Erythroblast (primary cell): Measurements from ENCODE around the gene GNS.

Experiments
- DNase-seq, 2 experiments: peaks; one replicate each; lab custom pipeline; 2025; lab: John Stamatoyannopoulos, UW
- GATA1 ChIP-seq: IDR thresholded peaks from 2 replicates; pipeline ENCODE4 v1.6.1; 2011; ENCODE audit warnings: low read depth, mild to moderate bottlenecking, control low read depth, low read length, moderate library complexity
- POLR2A ChIP-seq: IDR thresholded peaks from 2 replicates; pipeline ENCODE4 v1.6.1; 2011; ENCODE audit warnings: mild to moderate bottlenecking, low read length

The GNS gene

GRCh38 chr12:64759035-64759894, at the start of gene GNS:
Gene GNS, minus strand, starts transcription at chr12:64759406. Its CDS starts 130 bp downstream, at chr12:64759276.
- TF ChIP-seq POLR2A (peak; percentile 68), GATA1 (no peak)
- peak; percentile 93 to 95 for DNase-seq

DNA sequence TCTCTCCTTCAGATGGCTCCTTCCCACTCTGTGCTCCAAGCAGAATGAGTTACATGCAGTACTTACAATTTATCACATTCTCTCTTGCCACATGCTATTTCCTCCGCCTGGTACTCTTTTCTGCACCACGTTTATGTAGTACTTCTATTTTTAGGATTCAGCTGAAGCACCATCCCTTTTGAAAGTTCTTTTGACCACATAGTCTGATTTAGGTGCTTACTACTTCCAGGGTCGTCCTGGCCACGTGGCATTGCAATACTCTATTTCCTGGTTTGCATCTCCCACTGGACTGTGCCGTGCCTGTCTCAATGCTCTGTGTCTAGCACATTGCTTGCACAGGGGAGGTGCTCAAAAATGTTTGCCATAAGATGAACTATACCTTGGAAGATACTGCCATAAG, 48.9 kb upstream of the GNS start:
- no peak for TF ChIP-seq GATA1
- TF ChIP-seq POLR2A = no peak
- no peak for DNase-seq

DNA sequence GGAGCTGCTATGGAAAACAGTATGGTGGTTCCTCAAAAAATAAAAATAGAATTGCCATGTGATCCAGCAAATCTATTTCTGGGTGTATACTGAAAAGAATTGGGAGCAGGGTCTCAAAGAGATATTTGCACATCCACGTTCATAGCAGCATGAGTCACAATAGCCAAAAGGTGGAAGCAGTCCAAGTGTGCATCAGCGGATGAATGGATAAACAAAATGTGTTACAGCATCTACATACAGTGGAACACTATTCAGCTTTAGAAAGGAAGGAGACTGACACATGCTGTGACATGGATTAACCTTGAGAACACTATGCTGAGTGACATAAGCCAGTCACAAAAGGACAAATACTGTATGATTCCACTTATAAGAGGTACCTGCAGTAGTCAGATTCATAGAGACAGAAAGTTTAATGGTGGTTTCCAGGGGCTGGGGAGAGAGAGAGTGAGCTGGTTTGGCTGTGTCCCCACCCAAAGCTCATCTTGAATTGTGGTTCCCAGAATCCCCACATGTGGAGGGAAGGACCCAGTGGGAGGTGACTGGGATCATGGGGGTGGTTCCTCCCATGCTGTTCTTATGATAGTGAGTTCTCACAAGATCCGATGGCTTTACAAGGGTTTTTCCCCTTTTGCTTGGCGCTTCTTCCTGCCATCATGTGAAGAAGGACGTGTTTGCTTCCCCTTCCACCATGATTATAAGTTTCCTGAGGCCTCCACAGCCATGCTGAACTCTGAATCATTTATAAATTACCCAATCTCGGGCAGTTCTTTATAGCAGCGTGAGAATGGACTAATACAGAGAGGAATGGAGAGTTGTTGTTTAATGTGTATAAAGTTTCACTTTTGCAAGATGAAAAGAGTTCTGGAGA, 47.6 kb upstream of the GNS start:
- no peak for DNase-seq
- TF ChIP-seq GATA1 (no peak), POLR2A (no peak)

DNA sequence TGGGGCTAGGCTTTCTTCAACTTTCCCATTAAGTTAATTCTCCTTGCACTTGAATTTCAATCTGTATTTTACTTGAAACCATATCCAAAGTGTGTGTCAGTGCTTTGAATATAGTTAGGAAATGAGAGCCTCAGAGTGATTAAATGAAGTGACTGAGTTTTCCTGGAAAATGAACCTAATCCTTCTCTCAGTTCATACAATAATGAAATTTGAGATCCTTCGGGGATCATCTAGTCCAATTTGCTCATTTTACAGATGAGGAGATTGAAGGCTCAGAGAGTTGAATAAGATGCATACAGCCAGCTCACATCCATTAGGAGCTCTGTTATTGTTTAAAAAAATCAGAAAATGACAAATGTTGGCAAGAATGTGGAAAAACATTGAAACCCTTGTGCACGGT, 47.0 kb upstream of the GNS start:
- no peak for DNase-seq
- TF ChIP-seq GATA1 (no peak), POLR2A (no peak)

GRCh38 chr12:64802180-64802775, 43.1 kb upstream of the GNS start:
- peak; percentile 32 to 63 for DNase-seq

DNA sequence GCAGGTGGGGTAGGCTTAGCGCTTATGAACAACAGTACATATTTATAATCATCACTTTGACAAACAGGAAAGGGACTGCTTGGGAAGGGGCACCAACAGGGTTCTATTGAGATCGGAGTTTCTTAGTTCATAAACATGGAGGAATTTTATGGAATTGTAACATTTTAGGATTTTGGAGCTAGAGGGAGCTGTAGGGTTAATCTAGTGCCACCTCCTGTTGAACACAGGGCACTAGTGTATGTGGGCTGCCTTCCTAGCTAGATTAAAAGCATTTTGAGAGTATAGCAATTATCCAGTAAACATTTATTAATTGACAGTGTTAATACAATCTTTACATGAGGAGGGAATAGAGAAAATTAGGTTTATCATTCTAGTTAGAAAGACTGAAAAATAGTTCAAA, 42.2 kb upstream of the GNS start:
- no peak for DNase-seq
- TF ChIP-seq GATA1 = no peak
- TF ChIP-seq POLR2A = no peak

DNA sequence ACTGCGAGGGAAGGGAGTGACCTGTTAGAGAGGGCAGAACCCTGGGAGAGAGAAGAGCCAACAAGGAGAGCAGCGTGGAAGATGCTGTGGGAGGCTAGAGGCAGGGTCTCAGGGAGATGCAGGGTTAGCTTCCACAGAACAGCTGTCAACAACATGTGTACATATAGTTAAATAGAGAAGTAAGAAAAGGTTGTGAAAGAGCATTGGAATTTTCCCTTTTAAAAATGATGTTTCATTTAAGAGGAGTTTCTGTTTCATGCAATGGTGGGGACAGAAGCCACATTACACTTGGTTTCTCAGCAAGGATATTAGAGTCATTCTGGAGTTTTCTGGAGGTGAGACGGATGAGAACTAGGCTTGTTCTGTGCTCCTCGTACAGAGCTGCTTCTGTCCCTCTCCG, 41.4 kb upstream of the GNS start:
- no peak for DNase-seq
- TF ChIP-seq GATA1 (no peak), POLR2A (no peak)

GRCh38 chr12:64798165-64798564, 39.0 kb upstream of the GNS start:
- no peak for DNase-seq
- TF ChIP-seq GATA1 = no peak
- no peak for TF ChIP-seq POLR2A

- no peak for DNase-seq
- no peak for TF ChIP-seq GATA1
- TF ChIP-seq POLR2A = no peak
These were observed 38.0 kb upstream of the GNS start for GRCh38 chr12:64797156-64797555.

GRCh38 chr12:64796205-64796845, 37.1 kb upstream of the GNS start:
- TF ChIP-seq GATA1 (no peak), POLR2A (no peak)
- peak; percentile 89 to 93 for DNase-seq

- no peak for DNase-seq
- no peak for TF ChIP-seq POLR2A
- TF ChIP-seq GATA1 = no peak
These were observed 35.1 kb upstream of the GNS start for GRCh38 chr12:64794305-64794704.

GRCh38 chr12:64793610-64794009, 34.4 kb upstream of the GNS start:
- no peak for DNase-seq
- TF ChIP-seq POLR2A (no peak), GATA1 (no peak)

- no peak for TF ChIP-seq POLR2A
- no peak for TF ChIP-seq GATA1
- DNase-seq = no peak
These were observed 32.9 kb upstream of the GNS start for GRCh38 chr12:64792128-64792527.
